ENCODE results near the gene NUDT4B. TPM values are rescaled to one million over a fixed set of nuclear protein-coding genes. Genes with fewer than 3 reads are reported as not detected.
"Not testable (repeated sequence)": the region's sequence is repeated elsewhere in the genome, so short reads cannot be mapped to it uniquely, and the experiment has no call there.

NUDT4B gene
- polyA plus RNA-seq (2013, experiment 1 of 2), result 7.5 TPM
- polyA plus RNA-seq (2013, experiment 2 of 2), result 8.2 TPM

GRCh38 chr1:148748563-148749334 is at the start of gene NUDT4B:
NUDT4B (plus strand) TSS chr1:148748774; CDS start chr1:148748953, 179 bp downstream.
- WGBS, 2 donors (ENCODE audit: extremely low coverage in 2 of 2, insufficient read length in 2 of 2, insufficient replicate concordance in 1 of 2), result no CpG with 5 or more reads among the region's 68 CpGs
- not testable (repeated sequence) for H3K4me2 ChIP-seq (ENCODE audit: insufficient read depth, low read length, poor library complexity, severe bottlenecking); H4K8ac ChIP-seq (ENCODE audit: low read depth, low read length); H3K4me1 ChIP-seq (ENCODE audit: control insufficient read depth in 2 of 2, insufficient read depth in 1 of 2, low read depth in 1 of 2, low read length in 2 of 2); H3K4ac ChIP-seq (ENCODE audit: low read length); H3K18ac ChIP-seq (ENCODE audit: low read length); H2AFZ ChIP-seq (ENCODE audit: low read length); H2AK5ac ChIP-seq (ENCODE audit: low read depth, low read length); H3K4me3 ChIP-seq (ENCODE audit: low read length in 2 of 2); DNase-seq (ENCODE audit: low spot score); H3K27me3 ChIP-seq (ENCODE audit: control insufficient read depth in 3 of 3, insufficient read depth in 3 of 3, low read depth in 1 of 3, low read length in 3 of 3); H3K14ac ChIP-seq (ENCODE audit: low read length); H3K27ac ChIP-seq (replicated peaks; ENCODE audit: low read length); H3K23ac ChIP-seq (ENCODE audit: low read depth, low read length, poor library complexity); H2BK12ac ChIP-seq (ENCODE audit: low read length); H3K9me3 ChIP-seq (replicated peaks in 1 of 2; ENCODE audit: control insufficient read depth in 2 of 2, insufficient read depth in 1 of 2, low read depth in 1 of 2, low read length in 2 of 2); H2BK5ac ChIP-seq (ENCODE audit: low read length); H3K79me1 ChIP-seq (ENCODE audit: low read depth, low read length); H2BK120ac ChIP-seq (ENCODE audit: low read depth, low read length); H3K36me3 ChIP-seq (replicated peaks in 1 of 2; ENCODE audit: control insufficient read depth in 2 of 2, insufficient read depth in 2 of 2, low read length in 2 of 2); H2BK15ac ChIP-seq (ENCODE audit: low read length); H4K91ac ChIP-seq (ENCODE audit: low read depth, low read length, poor library complexity); H3K9ac ChIP-seq (ENCODE audit: low read depth, low read length, poor library complexity)

- not testable (repeated sequence) for H3K9me3 ChIP-seq (replicated peaks in 1 of 2; ENCODE audit: control insufficient read depth in 2 of 2, insufficient read depth in 1 of 2, low read depth in 1 of 2, low read length in 2 of 2); H3K23ac ChIP-seq (ENCODE audit: low read depth, low read length, poor library complexity); H2BK15ac ChIP-seq (ENCODE audit: low read length); H4K8ac ChIP-seq (ENCODE audit: low read depth, low read length); H4K91ac ChIP-seq (ENCODE audit: low read depth, low read length, poor library complexity); H3K36me3 ChIP-seq (replicated peaks in 1 of 2; ENCODE audit: control insufficient read depth in 2 of 2, insufficient read depth in 2 of 2, low read length in 2 of 2); H3K27me3 ChIP-seq (ENCODE audit: control insufficient read depth in 3 of 3, insufficient read depth in 3 of 3, low read depth in 1 of 3, low read length in 3 of 3); H3K79me1 ChIP-seq (ENCODE audit: low read depth, low read length); H3K4me1 ChIP-seq (ENCODE audit: control insufficient read depth in 2 of 2, insufficient read depth in 1 of 2, low read depth in 1 of 2, low read length in 2 of 2); DNase-seq (ENCODE audit: low spot score); H3K4me3 ChIP-seq (ENCODE audit: low read length in 2 of 2); H3K27ac ChIP-seq (replicated peaks; ENCODE audit: low read length); H2BK12ac ChIP-seq (ENCODE audit: low read length); H2AK5ac ChIP-seq (ENCODE audit: low read depth, low read length); H3K14ac ChIP-seq (ENCODE audit: low read length); H2AFZ ChIP-seq (ENCODE audit: low read length); H3K4me2 ChIP-seq (ENCODE audit: insufficient read depth, low read length, poor library complexity, severe bottlenecking); H3K18ac ChIP-seq (ENCODE audit: low read length); H2BK5ac ChIP-seq (ENCODE audit: low read length); H3K4ac ChIP-seq (ENCODE audit: low read length); H3K9ac ChIP-seq (ENCODE audit: low read depth, low read length, poor library complexity); H2BK120ac ChIP-seq (ENCODE audit: low read depth, low read length)
- no CpG with 5 or more reads among the region's 5 CpGs for WGBS, 2 donors (ENCODE audit: extremely low coverage in 2 of 2, insufficient read length in 2 of 2, insufficient replicate concordance in 1 of 2)
Observed at GRCh38 chr1:148699357-148699756, 49.2 kb upstream of the NUDT4B start.

- not testable (repeated sequence) for H3K9me3 ChIP-seq (replicated peaks in 1 of 2; ENCODE audit: control insufficient read depth in 2 of 2, insufficient read depth in 1 of 2, low read depth in 1 of 2, low read length in 2 of 2); H2AK5ac ChIP-seq (ENCODE audit: low read depth, low read length); H3K4me3 ChIP-seq (ENCODE audit: low read length in 2 of 2); H2BK120ac ChIP-seq (ENCODE audit: low read depth, low read length); H2AFZ ChIP-seq (ENCODE audit: low read length); H3K23ac ChIP-seq (ENCODE audit: low read depth, low read length, poor library complexity); H3K4me2 ChIP-seq (ENCODE audit: insufficient read depth, low read length, poor library complexity, severe bottlenecking); H3K27ac ChIP-seq (replicated peaks; ENCODE audit: low read length); H3K18ac ChIP-seq (ENCODE audit: low read length); H3K14ac ChIP-seq (ENCODE audit: low read length); H4K8ac ChIP-seq (ENCODE audit: low read depth, low read length); DNase-seq (ENCODE audit: low spot score); H4K91ac ChIP-seq (ENCODE audit: low read depth, low read length, poor library complexity); H3K4ac ChIP-seq (ENCODE audit: low read length); H2BK5ac ChIP-seq (ENCODE audit: low read length); H3K36me3 ChIP-seq (replicated peaks in 1 of 2; ENCODE audit: control insufficient read depth in 2 of 2, insufficient read depth in 2 of 2, low read length in 2 of 2); H3K9ac ChIP-seq (ENCODE audit: low read depth, low read length, poor library complexity); H2BK12ac ChIP-seq (ENCODE audit: low read length); H3K4me1 ChIP-seq (ENCODE audit: control insufficient read depth in 2 of 2, insufficient read depth in 1 of 2, low read depth in 1 of 2, low read length in 2 of 2); H3K79me1 ChIP-seq (ENCODE audit: low read depth, low read length); H2BK15ac ChIP-seq (ENCODE audit: low read length); H3K27me3 ChIP-seq (ENCODE audit: control insufficient read depth in 3 of 3, insufficient read depth in 3 of 3, low read depth in 1 of 3, low read length in 3 of 3)
- whole genome bisulfite sequencing, 2 donors (ENCODE audit: extremely low coverage in 2 of 2, insufficient read length in 2 of 2, insufficient replicate concordance in 1 of 2), result no CpG with 5 or more reads among the region's 1 CpG
Observed at GRCh38 chr1:148702242-148702641, 46.3 kb upstream of the NUDT4B start.

- not testable (repeated sequence) for H2AFZ ChIP-seq (ENCODE audit: low read length); H2BK15ac ChIP-seq (ENCODE audit: low read length); H3K27me3 ChIP-seq (ENCODE audit: control insufficient read depth in 3 of 3, insufficient read depth in 3 of 3, low read depth in 1 of 3, low read length in 3 of 3); H3K36me3 ChIP-seq (replicated peaks in 1 of 2; ENCODE audit: control insufficient read depth in 2 of 2, insufficient read depth in 2 of 2, low read length in 2 of 2); H3K27ac ChIP-seq (replicated peaks; ENCODE audit: low read length); H2BK120ac ChIP-seq (ENCODE audit: low read depth, low read length); H3K4ac ChIP-seq (ENCODE audit: low read length); H3K9me3 ChIP-seq (replicated peaks in 1 of 2; ENCODE audit: control insufficient read depth in 2 of 2, insufficient read depth in 1 of 2, low read depth in 1 of 2, low read length in 2 of 2); H3K18ac ChIP-seq (ENCODE audit: low read length); H2AK5ac ChIP-seq (ENCODE audit: low read depth, low read length); H3K14ac ChIP-seq (ENCODE audit: low read length); H3K79me1 ChIP-seq (ENCODE audit: low read depth, low read length); H2BK12ac ChIP-seq (ENCODE audit: low read length); H2BK5ac ChIP-seq (ENCODE audit: low read length); H4K91ac ChIP-seq (ENCODE audit: low read depth, low read length, poor library complexity); H3K4me2 ChIP-seq (ENCODE audit: insufficient read depth, low read length, poor library complexity, severe bottlenecking); DNase-seq (ENCODE audit: low spot score); H3K23ac ChIP-seq (ENCODE audit: low read depth, low read length, poor library complexity); H3K9ac ChIP-seq (ENCODE audit: low read depth, low read length, poor library complexity); H4K8ac ChIP-seq (ENCODE audit: low read depth, low read length); H3K4me1 ChIP-seq (ENCODE audit: control insufficient read depth in 2 of 2, insufficient read depth in 1 of 2, low read depth in 1 of 2, low read length in 2 of 2); H3K4me3 ChIP-seq (ENCODE audit: low read length in 2 of 2)
- WGBS, 2 donors (ENCODE audit: extremely low coverage in 2 of 2, insufficient read length in 2 of 2, insufficient replicate concordance in 1 of 2), result no CpG with 5 or more reads among the region's 5 CpGs
Observed at GRCh38 chr1:148703973-148704591, 44.5 kb upstream of the NUDT4B start.
